Measurements from ENCODE around the gene CYP19A1.

Gene CYP19A1

DNA sequence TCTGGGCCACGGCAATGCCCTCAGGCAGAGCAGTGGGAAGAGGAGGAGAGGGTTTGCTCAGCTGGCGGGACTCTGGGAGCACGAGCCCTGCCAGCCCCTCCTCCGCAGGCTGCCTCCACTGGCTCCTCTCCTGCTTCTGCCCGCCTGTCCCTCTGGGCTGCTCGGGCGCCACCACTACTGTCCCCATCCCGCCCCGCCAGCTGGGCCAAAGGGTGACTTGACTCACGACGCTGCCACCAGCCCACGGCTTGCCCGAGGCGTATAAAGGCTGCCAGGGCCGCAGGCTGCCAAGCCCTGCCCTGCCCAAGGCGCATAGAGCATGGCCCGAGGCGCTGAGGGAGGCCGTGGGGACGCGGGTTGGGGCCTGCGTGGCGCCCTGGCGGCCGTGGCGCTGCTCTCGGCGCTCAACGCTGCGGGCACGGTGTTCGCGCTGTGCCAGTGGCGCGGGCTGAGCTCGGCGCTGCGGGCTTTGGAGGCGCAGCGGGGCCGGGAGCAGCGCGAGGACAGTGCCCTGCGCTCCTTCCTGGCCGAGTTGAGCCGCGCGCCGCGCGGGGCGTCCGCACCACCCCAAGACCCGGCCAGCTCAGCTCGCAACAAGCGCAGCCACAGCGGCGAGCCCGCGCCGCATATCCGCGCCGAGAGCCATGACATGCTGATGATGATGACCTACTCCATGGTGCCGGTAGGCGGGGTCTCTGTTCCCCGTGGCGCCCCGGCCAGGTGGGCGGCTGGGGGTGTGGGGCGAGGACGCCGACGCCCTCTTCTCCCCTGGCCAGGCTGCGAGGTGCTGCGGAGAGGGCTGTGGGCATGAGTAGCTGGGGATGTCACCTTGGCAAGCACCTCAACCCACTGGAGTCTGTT, 3.2 kb upstream of the CYP19A1 start, which contains the start of gene GLDN:
TSS of gene GLDN (plus strand) at position 290 of the 861 bp plus-strand sequence. CDS start at position 320, 30 bp downstream.
- Histone ChIP-seq H3K9me3 (ENCODE audit: control insufficient read depth, low read length) (no peaks in the 10 kb centered on the region), H3K4me3 (ENCODE audit: extremely low read depth, insufficient read depth, low read length, poor library complexity, severe bottlenecking) (peak within 1 kb of the TSS; percentile 29), H3K4me1 (ENCODE audit: control insufficient read depth, insufficient read depth, low read length, poor library complexity, severe bottlenecking) (no peaks in the 10 kb centered on the region), H3K36me3 (ENCODE audit: control insufficient read depth, insufficient read depth, low read length) (no peaks in the 10 kb centered on the region), H3K27ac (ENCODE audit: low read depth, low read length, severe bottlenecking) (no peak within 1 kb of the TSS)
- WGBS, 2 experiments (ENCODE audit: insufficient coverage in 2 of 2), result 6 to 8% methylated on average over 62 to 63 of the region's 76 CpGs

DNA sequence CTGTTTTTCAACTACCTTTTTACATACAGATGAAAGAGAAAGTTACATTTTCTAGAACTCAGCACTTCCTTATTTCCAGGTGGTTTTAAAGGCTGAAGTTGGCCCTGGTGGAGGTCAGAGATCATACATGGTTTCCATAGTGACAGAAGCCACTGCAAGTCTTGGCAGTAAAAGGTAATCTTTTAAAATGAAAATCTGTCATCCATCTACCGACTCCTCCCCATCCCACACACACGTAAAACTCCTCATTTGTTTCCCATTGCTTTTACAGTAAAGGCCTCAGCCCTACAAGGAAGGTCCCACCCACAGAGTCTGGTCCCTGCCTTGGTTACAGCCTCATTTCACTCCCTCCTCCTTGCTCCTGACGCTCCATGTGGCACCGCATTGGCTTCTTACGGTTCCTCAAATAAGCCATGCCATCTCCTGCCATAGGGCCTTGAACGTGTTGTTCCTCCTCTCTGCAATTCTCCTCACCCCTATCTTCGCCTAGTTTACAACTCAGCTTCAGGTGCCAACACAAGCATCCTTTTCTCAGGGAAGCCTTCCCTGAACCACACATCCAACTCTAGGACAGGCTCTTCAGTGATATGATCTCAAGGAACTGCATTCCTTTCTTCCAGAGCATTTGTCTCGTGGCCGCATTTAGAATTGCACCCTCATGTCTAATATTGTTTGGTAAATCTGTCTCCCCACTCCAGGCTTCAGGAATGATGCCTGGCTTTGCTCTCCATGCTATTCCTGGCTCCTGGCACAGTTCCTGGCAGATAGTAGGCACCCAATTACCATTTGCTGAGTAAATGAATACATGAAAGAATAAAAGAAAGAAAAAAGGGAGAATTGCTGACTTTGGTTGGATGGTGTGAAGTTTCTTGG, 2.6 kb downstream of the CYP19A1 start:
- Histone ChIP-seq H3K4me1 (ENCODE audit: control insufficient read depth, insufficient read depth, low read length, poor library complexity, severe bottlenecking) (no peaks in the 10 kb centered on the region), H3K4me3 (ENCODE audit: extremely low read depth, insufficient read depth, low read length, poor library complexity, severe bottlenecking) (no peak overlapping the region), H3K36me3 (ENCODE audit: control insufficient read depth, insufficient read depth, low read length) (no peaks in the 10 kb centered on the region), H3K9me3 (ENCODE audit: control insufficient read depth, low read length) (peaks cover 5% of the 10 kb centered on the region), H3K27ac (ENCODE audit: low read depth, low read length, severe bottlenecking) (no peak overlapping the region)
- WGBS, 2 experiments (ENCODE audit: insufficient coverage in 2 of 2), result 87 to 96% methylated on average over 8 to 9 of the region's 9 CpGs

DNA sequence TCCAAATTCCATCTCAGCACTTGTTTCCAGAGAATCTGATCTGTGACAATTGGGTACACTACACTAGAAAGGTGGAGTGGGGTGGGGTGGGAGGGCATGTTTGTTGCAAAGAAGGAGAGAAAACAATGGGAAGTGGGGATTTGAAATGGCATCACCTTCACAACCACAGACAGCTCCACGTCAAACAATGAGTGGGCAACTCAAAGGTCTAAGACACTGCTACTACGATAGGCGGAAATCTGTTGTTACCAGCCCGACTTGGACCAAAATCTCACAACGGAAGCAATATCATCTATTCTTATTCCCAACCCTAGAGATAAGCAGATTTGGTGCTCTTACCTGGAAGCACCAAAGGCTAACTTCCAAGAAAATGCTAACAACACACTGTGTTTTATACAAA, 3.3 kb downstream of the CYP19A1 start:
- Histone ChIP-seq H3K4me3 (ENCODE audit: extremely low read depth, insufficient read depth, low read length, poor library complexity, severe bottlenecking) (no peak overlapping the region), H3K9me3 (ENCODE audit: control insufficient read depth, low read length) (peaks cover 5% of the 10 kb centered on the region), H3K4me1 (ENCODE audit: control insufficient read depth, insufficient read depth, low read length, poor library complexity, severe bottlenecking) (no peaks in the 10 kb centered on the region), H3K36me3 (ENCODE audit: control insufficient read depth, insufficient read depth, low read length) (no peaks in the 10 kb centered on the region), H3K27ac (ENCODE audit: low read depth, low read length, severe bottlenecking) (no peak overlapping the region)
- WGBS, 2 experiments (ENCODE audit: insufficient coverage in 2 of 2), result 87 to 98% methylated on average over 4 to 5 of the region's 5 CpGs

DNA sequence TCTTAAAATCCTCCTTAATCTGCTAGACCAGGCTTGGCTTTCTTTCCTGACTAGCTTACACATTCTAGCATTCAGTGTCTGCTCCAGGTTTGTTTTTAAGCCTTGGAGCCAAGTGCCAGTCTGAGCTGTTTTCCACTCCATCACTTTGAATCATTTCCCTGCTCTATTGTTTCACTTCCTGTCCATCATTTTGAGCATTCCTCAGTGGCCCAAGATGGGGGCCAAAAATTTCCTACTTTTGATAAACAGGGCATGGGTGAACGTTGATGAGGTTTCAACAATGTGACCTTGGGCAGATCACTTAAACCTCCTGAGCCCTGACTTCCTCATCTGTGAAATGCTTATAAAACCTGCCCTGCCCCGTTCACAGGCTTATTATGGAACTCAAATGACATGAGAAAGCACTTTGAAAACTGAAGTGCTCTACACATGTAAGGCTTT, 4.4 kb downstream of the CYP19A1 start:
- WGBS, 2 experiments (ENCODE audit: insufficient coverage in 2 of 2), result 73 to 80% methylated on average over 1 to 2 of the region's 2 CpGs

DNA sequence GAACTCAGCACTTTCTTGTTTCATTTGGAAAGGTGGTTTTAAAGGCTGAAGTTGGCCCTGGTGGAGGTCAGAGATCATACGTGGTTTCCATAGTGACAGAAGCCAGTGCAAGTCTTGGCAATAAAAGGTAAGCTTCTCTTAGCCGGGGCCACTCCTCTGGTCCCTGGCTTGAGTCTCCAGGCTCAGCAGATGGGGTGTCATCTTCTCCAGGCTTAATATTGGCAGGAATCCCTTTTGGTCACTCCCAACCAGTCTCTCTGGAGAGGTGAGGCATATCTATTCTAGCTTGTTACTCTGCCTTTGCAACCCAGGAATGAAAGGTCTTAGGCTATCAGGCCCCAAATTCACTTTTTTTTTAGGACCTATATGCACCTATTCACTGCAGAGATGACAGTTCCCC, 4.8 kb downstream of the CYP19A1 start:
- peaks cover 5% of the 10 kb centered on the region for H3K9me3 ChIP-seq (ENCODE audit: control insufficient read depth, low read length)
- H3K4me3 ChIP-seq (ENCODE audit: extremely low read depth, insufficient read depth, low read length, poor library complexity, severe bottlenecking), result no peak overlapping the region
- WGBS, 2 experiments (ENCODE audit: insufficient coverage in 2 of 2), result 82 to 100% methylated on average over 2 of the region's 2 CpGs
- H3K27ac ChIP-seq (ENCODE audit: low read depth, low read length, severe bottlenecking), result no peak overlapping the region
- H3K4me1 ChIP-seq (ENCODE audit: control insufficient read depth, insufficient read depth, low read length, poor library complexity, severe bottlenecking), result no peaks in the 10 kb centered on the region
- no peaks in the 10 kb centered on the region for H3K36me3 ChIP-seq (ENCODE audit: control insufficient read depth, insufficient read depth, low read length)

More for the DNA sequence above, 4.4 kb downstream of the CYP19A1 start:
- Histone ChIP-seq H3K4me1 (ENCODE audit: control insufficient read depth, insufficient read depth, low read length, poor library complexity, severe bottlenecking) (no peaks in the 10 kb centered on the region), H3K36me3 (ENCODE audit: control insufficient read depth, insufficient read depth, low read length) (no peaks in the 10 kb centered on the region), H3K9me3 (ENCODE audit: control insufficient read depth, low read length) (peaks cover 5% of the 10 kb centered on the region), H3K4me3 (ENCODE audit: extremely low read depth, insufficient read depth, low read length, poor library complexity, severe bottlenecking) (no peak overlapping the region), H3K27ac (ENCODE audit: low read depth, low read length, severe bottlenecking) (no peak overlapping the region)

DNA sequence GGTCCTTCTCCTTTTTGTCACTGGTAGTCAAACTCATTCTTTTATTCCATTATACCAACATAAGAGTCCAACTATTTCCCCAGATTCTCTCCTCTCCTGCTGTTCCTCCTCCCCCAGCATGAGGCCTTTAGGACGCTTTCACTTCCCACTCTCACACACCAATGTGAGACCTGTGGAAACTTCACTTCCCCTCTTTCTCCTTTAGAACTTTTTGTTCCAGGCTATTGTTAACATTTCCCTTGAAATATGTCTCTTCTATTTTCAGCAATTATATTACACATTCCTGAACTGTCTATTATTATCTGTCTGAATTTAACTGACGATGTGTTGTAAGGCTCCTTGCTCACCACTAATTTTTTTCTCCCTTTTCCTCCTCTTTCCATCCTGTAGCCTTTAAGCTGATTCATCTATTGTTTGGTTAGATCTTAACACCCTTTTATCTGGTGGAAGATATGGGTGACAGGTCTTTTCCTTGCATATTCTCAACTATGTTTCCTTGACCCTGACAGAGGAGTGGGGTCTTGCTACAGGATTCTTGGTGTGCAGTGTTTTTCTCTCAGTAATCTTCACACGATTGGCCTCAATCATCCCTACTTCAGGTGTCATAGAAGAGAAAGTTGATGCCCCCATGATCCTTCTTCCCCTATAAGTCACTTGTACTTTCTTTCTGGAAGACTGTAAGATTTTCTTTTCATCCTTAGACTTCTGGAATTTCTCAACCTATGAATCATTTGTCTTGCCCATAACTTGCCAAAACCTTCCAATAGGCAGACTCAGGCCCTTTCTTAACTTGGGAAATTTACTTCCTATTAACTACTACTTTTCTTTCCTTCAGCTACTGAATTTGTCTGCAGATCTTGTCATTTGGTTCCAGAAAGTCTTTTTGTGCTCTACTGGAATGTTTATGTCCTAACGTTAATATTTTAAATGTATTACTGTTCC, 5.9 kb downstream of the CYP19A1 start:
- no peak overlapping the region for H3K27ac ChIP-seq (ENCODE audit: low read depth, low read length, severe bottlenecking)
- 70 to 98% methylated on average over 1 to 2 of the region's 4 CpGs for WGBS, 2 experiments (ENCODE audit: insufficient coverage in 2 of 2)
- peaks cover 5% of the 10 kb centered on the region for H3K9me3 ChIP-seq (ENCODE audit: control insufficient read depth, low read length)

DNA sequence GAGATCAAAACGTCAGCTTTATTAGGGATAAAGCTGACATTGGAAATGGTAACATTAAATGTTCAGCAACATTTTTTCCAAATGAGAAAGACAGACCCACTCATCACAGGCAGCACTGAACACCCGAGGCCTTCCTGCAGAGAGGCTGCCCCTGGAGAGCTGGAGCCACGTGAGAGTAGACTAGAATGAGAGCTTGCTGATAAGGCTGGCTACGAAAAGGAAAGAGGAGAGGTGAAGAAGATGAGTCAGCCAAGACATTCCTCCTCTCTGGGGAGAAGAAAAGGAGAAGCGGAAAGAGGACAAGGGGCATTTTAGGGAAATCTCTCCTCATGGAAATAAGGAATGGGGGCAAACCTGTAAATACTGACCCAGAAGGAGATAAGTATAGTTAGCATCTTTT, 7.3 kb downstream of the CYP19A1 start:
- no peaks in the 10 kb centered on the region for H3K4me1 ChIP-seq (ENCODE audit: control insufficient read depth, insufficient read depth, low read length, poor library complexity, severe bottlenecking)
- H3K36me3 ChIP-seq (ENCODE audit: control insufficient read depth, insufficient read depth, low read length), result no peaks in the 10 kb centered on the region
- no peak overlapping the region for H3K27ac ChIP-seq (ENCODE audit: low read depth, low read length, severe bottlenecking)
- 56 to 62% methylated on average over 2 of the region's 5 CpGs for WGBS, 2 experiments (ENCODE audit: insufficient coverage in 2 of 2)
- no peak overlapping the region for H3K4me3 ChIP-seq (ENCODE audit: extremely low read depth, insufficient read depth, low read length, poor library complexity, severe bottlenecking)
- peaks cover 5% of the 10 kb centered on the region for H3K9me3 ChIP-seq (ENCODE audit: control insufficient read depth, low read length)

More for the DNA sequence above, 5.9 kb downstream of the CYP19A1 start:
- Histone ChIP-seq H3K4me1 (ENCODE audit: control insufficient read depth, insufficient read depth, low read length, poor library complexity, severe bottlenecking) (no peaks in the 10 kb centered on the region), H3K4me3 (ENCODE audit: extremely low read depth, insufficient read depth, low read length, poor library complexity, severe bottlenecking) (no peak overlapping the region), H3K36me3 (ENCODE audit: control insufficient read depth, insufficient read depth, low read length) (no peaks in the 10 kb centered on the region)

DNA sequence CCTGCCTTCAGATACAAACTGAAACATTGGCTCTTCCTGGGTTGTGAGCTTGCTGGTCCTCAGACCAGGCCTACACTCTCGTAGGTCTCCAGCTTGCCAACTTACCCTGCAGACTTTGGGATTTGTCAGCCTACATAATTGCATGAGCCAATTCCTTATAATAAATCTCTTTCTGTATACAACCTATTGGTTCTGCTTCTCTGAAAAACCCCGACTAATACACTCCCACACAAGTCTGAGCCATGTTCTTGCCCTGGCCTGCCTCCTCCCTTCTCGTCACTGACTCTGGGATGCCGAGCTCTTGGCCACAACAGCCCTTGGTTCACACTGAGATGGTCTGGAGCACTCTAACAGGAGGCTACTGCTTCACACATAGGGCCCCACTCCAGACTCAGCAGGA, 9.5 kb downstream of the CYP19A1 start:
- Histone ChIP-seq H3K4me1 (ENCODE audit: control insufficient read depth, insufficient read depth, low read length, poor library complexity, severe bottlenecking) (no peaks in the 10 kb centered on the region), H3K4me3 (ENCODE audit: extremely low read depth, insufficient read depth, low read length, poor library complexity, severe bottlenecking) (no peak overlapping the region), H3K36me3 (ENCODE audit: control insufficient read depth, insufficient read depth, low read length) (no peaks in the 10 kb centered on the region), H3K9me3 (ENCODE audit: control insufficient read depth, low read length) (peaks cover 5% of the 10 kb centered on the region), H3K27ac (ENCODE audit: low read depth, low read length, severe bottlenecking) (no peak overlapping the region)
- WGBS, 2 experiments (ENCODE audit: insufficient coverage in 2 of 2), result 89 to 95% methylated on average over 4 of the region's 4 CpGs

DNA sequence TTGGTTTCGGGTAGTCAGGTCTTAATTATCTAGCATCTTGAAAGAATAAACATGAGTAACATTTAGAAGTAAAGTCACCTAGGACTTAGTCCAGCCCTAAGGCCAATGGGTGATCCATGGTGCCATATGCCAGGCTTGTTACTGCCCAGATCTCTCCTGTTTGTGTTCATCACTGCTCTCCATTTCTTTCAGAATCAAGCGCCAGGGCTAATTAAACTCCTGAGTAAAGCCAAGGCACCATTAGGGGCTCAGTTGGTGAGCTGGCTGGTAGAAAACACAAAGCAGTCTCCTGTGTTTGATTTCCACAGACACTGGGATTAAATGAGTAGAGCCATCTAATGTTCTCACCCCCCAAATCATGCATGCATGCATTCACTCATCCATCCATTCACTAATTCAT, 11.3 kb downstream of the CYP19A1 start:
- H3K4me3 ChIP-seq (ENCODE audit: extremely low read depth, insufficient read depth, low read length, poor library complexity, severe bottlenecking), result no peak overlapping the region
- H3K27ac ChIP-seq (ENCODE audit: low read depth, low read length, severe bottlenecking), result no peak overlapping the region
- H3K9me3 ChIP-seq (ENCODE audit: control insufficient read depth, low read length), result no peaks in the 10 kb centered on the region
- no peaks in the 10 kb centered on the region for H3K36me3 ChIP-seq (ENCODE audit: control insufficient read depth, insufficient read depth, low read length)
- H3K4me1 ChIP-seq (ENCODE audit: control insufficient read depth, insufficient read depth, low read length, poor library complexity, severe bottlenecking), result no peaks in the 10 kb centered on the region
- WGBS, 2 experiments (ENCODE audit: insufficient coverage in 2 of 2), result 100% methylated on average over 1 of the region's 2 CpGs; no CpG with 5 or more reads in 1 of the 2 experiments

DNA sequence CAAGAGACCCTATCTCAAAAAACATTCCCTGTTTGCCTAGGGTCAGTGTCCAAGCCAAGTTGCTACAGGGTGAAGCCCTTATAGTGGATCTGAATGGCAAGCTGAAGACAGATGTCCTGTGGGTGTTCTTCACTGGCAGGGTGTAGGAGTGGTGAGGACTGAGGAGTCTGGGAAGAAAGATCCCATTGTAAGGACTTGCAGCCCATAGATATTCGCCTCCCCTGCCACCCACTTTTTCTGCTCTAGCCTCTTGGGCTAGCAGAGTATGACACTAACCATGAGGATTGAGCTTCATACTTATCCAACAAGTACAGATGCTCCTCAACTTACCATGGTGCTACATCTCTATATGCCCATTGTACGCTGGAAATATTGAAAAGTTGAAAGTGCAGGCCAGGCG, 13.2 kb downstream of the CYP19A1 start:
- Histone ChIP-seq H3K4me3 (ENCODE audit: extremely low read depth, insufficient read depth, low read length, poor library complexity, severe bottlenecking) (no peak overlapping the region), H3K36me3 (ENCODE audit: control insufficient read depth, insufficient read depth, low read length) (no peaks in the 10 kb centered on the region), H3K4me1 (ENCODE audit: control insufficient read depth, insufficient read depth, low read length, poor library complexity, severe bottlenecking) (no peaks in the 10 kb centered on the region), H3K9me3 (ENCODE audit: control insufficient read depth, low read length) (no peaks in the 10 kb centered on the region), H3K27ac (ENCODE audit: low read depth, low read length, severe bottlenecking) (no peak overlapping the region)
- 83 to 86% methylated on average over 2 to 3 of the region's 3 CpGs for WGBS, 2 experiments (ENCODE audit: insufficient coverage in 2 of 2)
